AG10803 (cell line): ENCODE measurements around the gene IGDCC3.
A peak's percentile ranks its signal among the peaks of the same experiment; 100 is the strongest.

Source experiments
- DNase-seq: peaks from one replicate; pipeline ENCODE4 v3.0.0; 2010; ENCODE audit warnings: low read depth
- H3K4me3 ChIP-seq: 2 replicates; pipeline ENCODE4 v1.5.1; 2011; ENCODE audit warnings: mild to moderate bottlenecking, low read length, control low read depth
- CTCF ChIP-seq: conservative IDR thresholded peaks from 2 replicates; pipeline ENCODE4 v1.5.1; 2011; ENCODE audit warnings: mild to moderate bottlenecking, low read length, control low read depth, inconsistent platforms

Gene IGDCC3

DNA sequence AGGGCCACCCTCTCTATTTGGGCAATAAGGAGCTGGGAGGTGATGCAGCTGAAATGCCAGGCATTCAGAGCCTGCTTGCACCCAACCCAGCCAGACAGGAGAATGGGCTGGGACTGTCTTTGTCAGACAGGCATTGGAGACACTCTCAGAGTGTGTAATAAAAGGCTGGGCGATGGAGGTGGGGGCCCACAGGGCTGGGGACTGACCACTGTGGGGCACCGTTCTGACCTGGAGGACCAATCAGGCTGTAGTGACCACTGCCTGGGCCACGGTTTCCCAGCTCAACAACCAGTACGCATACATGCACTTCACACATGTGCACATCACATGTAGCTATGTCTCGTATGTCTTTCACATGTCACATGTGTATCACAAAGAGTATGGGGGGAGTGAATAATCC is 5.7 kb upstream of the IGDCC3 start:
- TF ChIP-seq CTCF, result no peak
- no peak for DNase-seq
- no peak overlapping the region for H3K4me3 ChIP-seq

GRCh38 chr15:65382921-65383320 is 5.1 kb upstream of the IGDCC3 start:
- no peak for TF ChIP-seq CTCF
- no peak for DNase-seq
- no peak overlapping the region for H3K4me3 ChIP-seq

- DNase-seq, result no peak
- no peak overlapping the region for H3K4me3 ChIP-seq
- TF ChIP-seq CTCF, result no peak
Measured at GRCh38 chr15:65382146-65382491, 4.3 kb upstream of the IGDCC3 start.

DNA sequence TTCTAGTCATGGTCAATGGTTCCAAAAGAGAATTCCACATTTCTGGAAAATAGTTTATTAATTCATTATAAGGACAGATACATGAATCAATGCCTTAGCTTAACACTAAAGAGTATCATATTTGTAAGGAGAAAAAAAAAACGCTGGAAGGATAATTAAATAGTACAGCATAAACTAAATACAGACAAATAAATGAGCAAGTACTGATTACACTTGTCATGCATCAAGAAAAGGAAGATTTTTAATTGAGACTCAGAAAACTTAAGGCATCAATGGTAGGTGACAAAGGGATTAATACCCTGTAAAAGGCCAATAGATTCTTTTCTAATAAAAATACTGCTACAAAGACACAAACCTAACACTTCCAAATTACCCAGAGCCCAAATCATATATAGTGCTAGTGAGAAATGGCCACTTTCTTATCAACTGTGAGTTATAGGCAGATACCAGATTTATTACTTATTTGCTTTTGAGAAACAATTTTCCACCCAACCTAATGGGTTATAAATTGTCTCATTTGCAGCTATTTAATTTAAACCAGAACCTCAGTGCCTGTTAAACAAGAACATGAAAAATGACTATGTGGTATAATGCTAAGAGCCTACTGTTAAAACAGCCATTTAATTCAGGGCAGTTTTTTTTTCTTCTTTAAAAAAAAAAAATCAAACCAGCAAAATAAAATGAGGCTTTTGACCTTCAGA is 3.8 kb upstream of the IGDCC3 start:
- no peak for TF ChIP-seq CTCF
- DNase-seq, result no peak
- no peak overlapping the region for H3K4me3 ChIP-seq

GRCh38 chr15:65379986-65380385 is 2.2 kb upstream of the IGDCC3 start:
- H3K4me3 ChIP-seq, result no peak overlapping the region
- no peak for DNase-seq
- TF ChIP-seq CTCF, result no peak

DNA sequence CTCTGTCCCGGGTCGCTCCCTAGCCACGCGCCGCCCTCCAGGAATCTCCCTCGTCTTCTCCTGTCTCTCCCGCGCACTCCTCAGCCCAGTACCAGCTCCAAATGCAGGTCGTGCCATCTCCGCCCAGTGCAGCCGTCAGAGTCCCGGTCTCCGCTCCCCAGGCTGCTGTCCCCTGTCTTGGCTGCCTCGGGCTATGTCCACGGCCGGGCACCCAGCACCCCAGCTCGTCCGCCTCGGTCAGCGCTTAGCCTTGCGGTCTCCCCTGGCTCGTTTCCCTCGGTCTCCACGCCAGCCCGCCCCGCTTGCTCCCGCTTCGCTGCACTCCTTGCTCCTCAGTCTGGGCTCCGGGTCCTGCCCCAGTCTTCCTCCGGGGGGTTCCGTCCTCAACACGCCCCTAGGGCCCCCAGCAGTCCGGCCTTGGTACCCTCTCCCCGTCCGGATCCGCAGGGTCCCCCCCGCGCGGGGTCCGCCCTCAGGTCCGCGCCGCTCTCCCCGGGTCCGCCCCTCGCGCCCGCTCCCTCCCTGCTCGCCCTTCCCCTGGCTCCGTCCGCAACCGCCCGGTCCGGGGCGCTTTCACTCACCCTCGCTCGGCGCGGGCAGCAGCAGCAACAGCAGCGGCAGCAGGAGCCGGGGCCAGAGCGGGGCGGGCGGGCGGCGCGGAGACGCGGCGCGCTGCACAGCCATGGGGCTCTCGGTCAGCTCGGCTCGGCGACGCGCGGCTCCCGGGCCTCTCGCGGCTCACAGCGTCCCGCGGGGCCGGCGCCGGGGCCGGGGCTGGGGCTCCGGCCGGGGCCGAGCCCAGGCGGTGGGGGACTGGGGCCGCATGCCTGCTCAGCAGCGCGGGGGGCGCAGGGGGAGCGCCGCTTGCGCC is 462 bp downstream of the IGDCC3 start:
- no peak for TF ChIP-seq CTCF
- H3K4me3 ChIP-seq, result peak overlapping the region; percentile 45
- DNase-seq, result peak; percentile 22

DNA sequence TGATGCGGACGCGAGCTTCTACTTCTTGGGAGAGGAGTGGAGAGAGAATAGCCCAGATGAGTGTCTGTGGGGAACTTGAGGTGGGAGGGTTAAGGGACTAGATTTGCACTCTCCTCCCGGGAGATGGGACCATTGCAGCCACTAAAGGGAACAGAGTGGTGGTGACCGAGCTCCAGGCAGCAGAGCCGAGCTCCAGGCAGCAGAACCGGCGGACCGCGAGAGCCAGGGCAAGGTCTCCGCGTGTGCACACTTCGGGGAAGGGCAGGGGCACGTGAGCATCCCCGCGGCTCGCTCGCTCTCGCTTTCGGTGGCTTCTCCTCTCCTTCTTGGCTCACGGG is 1.1 kb downstream of the IGDCC3 start:
- no peak for TF ChIP-seq CTCF
- peak overlapping the region; percentile 45 for H3K4me3 ChIP-seq
- DNase-seq, result no peak
